SW 1271 (cell line): Measurements from ENCODE around the gene BSND.
"Not testable (repeated sequence)": the region's sequence is repeated elsewhere in the genome, so short reads cannot be mapped to it uniquely, and the experiment has no call there.

Source experiments
- DNase-seq, 2 experiments: peaks; one replicate each; lab custom pipeline; 2025; lab: John Stamatoyannopoulos, UW

The BSND gene

GRCh38 chr1:54998677-54999076 is at the start of gene BSND:
TSS of gene BSND (plus strand) at chr1:54998933. CDS start at chr1:54999187, 254 bp downstream.
- DNase-seq = no peak

GRCh38 chr1:54949053-54949452 is 49.7 kb upstream of the BSND start:
- DNase-seq = no peak

GRCh38 chr1:54950006-54950368 is 48.7 kb upstream of the BSND start:
- DNase-seq = no peak

- peak in 1 of 2 experiments; percentile 53 for DNase-seq
Measured at GRCh38 chr1:54950369-54951163, 48.2 kb upstream of the BSND start.

GRCh38 chr1:54951810-54952226 is 46.9 kb upstream of the BSND start:
- DNase-seq = no peak

GRCh38 chr1:54952950-54953718 is 45.6 kb upstream of the BSND start:
- DNase-seq = no peak

GRCh38 chr1:54953846-54954245 is 44.9 kb upstream of the BSND start:
- no peak for DNase-seq

GRCh38 chr1:54955359-54955758 is 43.4 kb upstream of the BSND start:
- peak in 1 of 2 experiments; percentile 86 for DNase-seq

- DNase-seq = no peak
Measured at GRCh38 chr1:54956726-54957125, 42.0 kb upstream of the BSND start.

GRCh38 chr1:54959241-54959640 is 39.5 kb upstream of the BSND start:
- no peak for DNase-seq

GRCh38 chr1:54962612-54963395 is 35.9 kb upstream of the BSND start:
- no peak for DNase-seq

GRCh38 chr1:54963829-54964228 is 34.9 kb upstream of the BSND start:
- not testable (repeated sequence) for DNase-seq

- DNase-seq = peak in 1 of 2 experiments; percentile 8
Measured at GRCh38 chr1:54965624-54966340, 33.0 kb upstream of the BSND start.

GRCh38 chr1:54967372-54967771 is 31.4 kb upstream of the BSND start:
- no peak for DNase-seq

- DNase-seq = no peak
Measured at GRCh38 chr1:54968551-54968950, 30.2 kb upstream of the BSND start.

GRCh38 chr1:54969879-54970278 is 28.9 kb upstream of the BSND start:
- no peak for DNase-seq

GRCh38 chr1:54970901-54971300 is 27.8 kb upstream of the BSND start:
- DNase-seq = no peak

- peak in 1 of 2 experiments; percentile 58 for DNase-seq
Measured at GRCh38 chr1:54971317-54971791, 27.4 kb upstream of the BSND start.

- DNase-seq = no peak
Measured at GRCh38 chr1:54972436-54972835, 26.3 kb upstream of the BSND start.

- DNase-seq = peak in 1 of 2 experiments; percentile 9
Measured at GRCh38 chr1:54973205-54973921, 25.4 kb upstream of the BSND start.
